ENCODE data around the gene PHF21A.
"Not testable (repeated sequence)": the region's sequence is repeated elsewhere in the genome, so short reads cannot be mapped to it uniquely, and the experiment has no call there.

Gene PHF21A

GRCh38 chr11:45981826-45982225 lies 139.4 kb downstream of the PHF21A start:
- not testable (repeated sequence) for DNase-seq

GRCh38 chr11:45974806-45975205 lies 146.4 kb downstream of the PHF21A start:
- no peak for DNase-seq

GRCh38 chr11:45973601-45974000 lies 147.7 kb downstream of the PHF21A start:
- DNase-seq, result no peak

- no peak for DNase-seq
Observed at GRCh38 chr11:45968901-45969300, 152.4 kb downstream of the PHF21A start.

- DNase-seq, result no peak
Observed at GRCh38 chr11:45967506-45967905, 153.7 kb downstream of the PHF21A start.

- DNase-seq, result peak; percentile 39 to 65
Observed at GRCh38 chr11:45964911-45965389, 156.3 kb downstream of the PHF21A start.

- no peak for DNase-seq
Observed at GRCh38 chr11:45961751-45962240, 159.5 kb downstream of the PHF21A start.

GRCh38 chr11:45960387-45961095 lies 160.7 kb downstream of the PHF21A start:
- DNase-seq, result peak; percentile 3 to 38

- peak in 1 of 2 donors; percentile 5 for DNase-seq
Observed at GRCh38 chr11:45959851-45960250, 161.4 kb downstream of the PHF21A start.

GRCh38 chr11:45949992-45950407 lies 171.3 kb downstream of the PHF21A start:
- DNase-seq, result no peak

GRCh38 chr11:45948356-45948755 lies 172.9 kb downstream of the PHF21A start:
- DNase-seq, result no peak

GRCh38 chr11:45947885-45948284 lies 173.4 kb downstream of the PHF21A start:
- DNase-seq, result no peak

- DNase-seq, result no peak
Observed at GRCh38 chr11:45945397-45945999, 175.8 kb downstream of the PHF21A start.

GRCh38 chr11:45942381-45942780 lies 178.9 kb downstream of the PHF21A start:
- DNase-seq, result no peak

GRCh38 chr11:45941285-45941684 lies 180.0 kb downstream of the PHF21A start:
- no peak for DNase-seq

GRCh38 chr11:45939836-45940235 lies 181.4 kb downstream of the PHF21A start:
- no peak for DNase-seq

GRCh38 chr11:45937916-45938315 lies 183.3 kb downstream of the PHF21A start:
- no peak for DNase-seq

GRCh38 chr11:45936511-45937054 lies 184.7 kb downstream of the PHF21A start:
- DNase-seq, result no peak

GRCh38 chr11:45935349-45936064 lies 185.7 kb downstream of the PHF21A start:
- peak in 1 of 2 donors; percentile 10 for DNase-seq

- DNase-seq, result no peak
Observed at GRCh38 chr11:45934580-45935318, 186.5 kb downstream of the PHF21A start.

- no peak for DNase-seq
Observed at GRCh38 chr11:45933846-45934579, 187.2 kb downstream of the PHF21A start.
